GM19463 (cell line): ENCODE results near the gene MAN2B2.

Experiments used
- ATAC-seq: cut with Tn5 transposase; IDR thresholded peaks from one replicate; pipeline ENCODE4 v1.9.1; 2021; ENCODE audit warnings: mild to moderate bottlenecking, moderate library complexity; ENCODE audit not compliant: unreplicated experiment

The MAN2B2 gene

GRCh38 chr4:6566391-6567190 lies 8.4 kb upstream of the MAN2B2 start:
- no peak for ATAC-seq

GRCh38 chr4:6567218-6567617 lies 7.8 kb upstream of the MAN2B2 start:
- no peak for ATAC-seq

DNA sequence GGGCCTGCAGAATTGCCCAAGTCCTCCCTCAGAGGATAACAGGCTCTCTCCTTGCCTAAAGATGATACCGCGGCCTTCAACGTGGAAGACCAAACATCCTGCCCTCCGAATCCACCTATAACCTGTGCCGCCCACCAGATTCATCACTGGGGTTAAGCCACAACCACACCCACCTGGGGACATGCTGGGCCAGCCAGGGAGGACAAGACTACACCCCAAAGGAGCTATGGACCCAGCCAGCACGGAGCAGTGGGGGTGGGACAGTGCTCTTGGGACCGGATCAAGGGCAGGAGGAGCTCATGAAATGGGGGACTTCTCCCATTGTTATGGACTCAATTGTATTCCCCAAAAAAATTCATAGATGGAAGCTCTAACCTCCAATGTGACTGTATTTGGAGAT lies 6.8 kb upstream of the MAN2B2 start:
- no peak for ATAC-seq

GRCh38 chr4:6568689-6569332 lies 6.2 kb upstream of the MAN2B2 start:
- no peak for ATAC-seq

DNA sequence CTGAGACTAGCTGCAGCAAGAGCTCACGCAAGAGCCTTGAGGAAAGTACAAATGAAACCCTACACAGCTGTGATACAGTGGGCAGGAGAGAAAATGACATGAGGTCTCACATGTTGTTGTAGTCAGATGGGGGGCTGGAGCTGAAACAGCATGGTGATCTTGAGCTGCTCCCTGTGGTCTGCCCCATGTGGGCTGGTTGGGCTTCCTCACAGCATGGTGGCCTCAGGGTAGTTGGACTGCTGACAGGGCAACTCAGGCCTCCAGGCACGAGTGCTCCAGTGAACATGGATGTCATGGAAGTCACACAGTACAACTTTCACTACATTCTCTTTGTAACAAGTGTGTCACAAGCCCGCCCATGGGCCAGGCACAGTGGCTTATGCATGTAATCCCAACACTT lies 3.4 kb upstream of the MAN2B2 start:
- no peak for ATAC-seq

DNA sequence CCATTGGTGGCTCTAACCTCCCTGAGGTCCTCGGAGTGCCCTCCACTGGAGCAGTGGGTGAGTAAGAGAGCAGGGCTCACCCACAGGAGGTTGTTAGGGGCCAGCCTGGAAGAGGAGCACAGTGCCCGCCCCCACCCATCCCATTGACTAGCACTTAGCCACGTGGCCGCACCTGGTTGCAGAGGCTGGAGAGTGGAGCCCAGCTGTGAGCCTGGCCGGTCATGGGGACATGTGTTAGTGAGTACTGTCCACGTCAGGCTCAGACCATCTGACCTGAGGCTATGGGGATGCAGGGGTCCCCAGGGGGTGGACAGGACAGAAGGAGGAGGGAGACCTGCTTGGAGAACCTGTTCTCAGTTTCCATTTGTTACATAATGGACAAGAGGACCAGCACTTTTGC lies 1.4 kb upstream of the MAN2B2 start:
- no peak for ATAC-seq

DNA sequence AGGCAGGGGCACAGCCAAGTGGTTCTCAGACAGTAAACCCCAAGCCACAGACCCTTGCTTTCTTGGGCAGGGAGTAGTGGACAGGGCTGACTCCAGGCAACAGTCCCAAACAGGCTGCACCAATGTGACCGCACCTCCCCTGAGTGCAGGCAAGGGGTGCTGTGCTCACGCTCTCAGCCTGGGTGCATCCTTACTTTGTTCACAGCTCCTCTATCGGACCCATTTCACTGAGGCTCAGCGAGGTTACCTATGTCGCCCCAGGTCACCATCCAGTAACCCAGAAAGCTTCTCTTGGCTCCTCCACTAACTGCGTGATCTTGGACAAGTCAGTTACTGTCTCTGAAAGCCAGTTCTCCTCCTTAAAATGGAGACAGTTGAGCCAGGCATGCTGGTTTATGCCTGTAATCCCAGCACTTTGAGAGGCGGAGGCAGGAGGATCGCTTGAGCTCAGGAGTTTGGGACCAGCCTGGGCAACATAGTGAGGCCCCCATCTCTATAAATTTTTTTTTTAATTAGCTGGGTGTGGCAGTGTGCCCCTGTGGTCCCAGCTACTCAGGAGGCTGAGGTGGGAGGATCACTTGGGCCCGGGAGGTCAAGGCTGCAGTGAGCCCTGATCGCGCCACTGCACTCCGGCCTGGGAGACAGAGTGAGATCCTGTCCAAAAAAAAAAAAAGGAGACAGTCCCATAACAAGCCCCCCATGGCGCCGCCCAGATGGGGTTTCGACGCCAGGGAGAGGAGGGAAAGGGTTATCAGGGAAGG lies 823 bp upstream of the MAN2B2 start:
- ATAC-seq: no peak

- peak; percentile 1 for ATAC-seq
Observed at GRCh38 chr4:6575503-6576240, 683 bp downstream of the MAN2B2 start.

GRCh38 chr4:6576512-6576911 lies 1.5 kb downstream of the MAN2B2 start:
- no peak for ATAC-seq

- no peak for ATAC-seq
Observed at GRCh38 chr4:6576932-6577331, 1.9 kb downstream of the MAN2B2 start.

DNA sequence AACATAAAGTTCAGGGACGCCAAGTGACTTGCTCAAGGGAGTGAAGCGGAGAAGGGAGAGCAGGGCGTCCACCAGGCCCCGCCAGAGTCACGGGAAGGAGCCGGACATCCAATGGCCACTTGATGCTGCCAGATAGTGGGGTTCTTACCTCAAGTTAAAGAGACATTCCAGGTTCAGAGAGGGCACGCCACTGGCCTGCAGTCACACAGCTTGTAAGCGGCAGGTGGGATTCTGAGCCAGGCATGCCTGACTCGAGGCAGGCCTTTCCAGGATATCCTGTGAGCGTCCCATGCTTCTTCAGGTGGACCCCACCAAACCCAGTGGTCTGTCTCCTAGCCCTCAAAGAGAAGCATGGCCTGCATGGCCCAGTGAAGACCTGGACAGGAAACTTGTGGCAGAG lies 2.4 kb downstream of the MAN2B2 start:
- no peak for ATAC-seq

- ATAC-seq: no peak
Observed at GRCh38 chr4:6578221-6578620, 3.2 kb downstream of the MAN2B2 start.

- no peak for ATAC-seq
Observed at GRCh38 chr4:6580353-6580752, 5.4 kb downstream of the MAN2B2 start.

- no peak for ATAC-seq
Observed at GRCh38 chr4:6581566-6582121, 6.7 kb downstream of the MAN2B2 start.

- no peak for ATAC-seq
Observed at GRCh38 chr4:6582889-6583490, 8.0 kb downstream of the MAN2B2 start.

DNA sequence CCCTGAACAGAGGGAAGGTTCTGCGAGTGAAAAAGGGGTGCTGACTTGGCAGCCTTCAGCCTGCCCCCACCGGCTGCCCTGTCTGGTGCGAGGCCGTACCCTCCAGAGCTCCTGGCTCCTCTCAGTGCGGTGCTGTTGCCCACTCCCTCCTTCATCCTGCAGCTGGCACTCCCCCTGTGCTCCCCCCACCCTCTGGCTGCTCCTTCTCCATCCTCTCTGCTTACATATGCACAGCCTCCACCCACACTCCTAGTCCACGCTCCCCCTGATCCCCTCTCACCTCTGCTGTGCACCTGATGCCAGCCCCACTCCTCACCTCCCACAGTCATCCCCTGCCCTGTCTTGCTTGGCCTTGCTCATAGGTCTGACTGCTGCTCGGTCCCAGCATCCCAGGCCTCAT lies 9.9 kb downstream of the MAN2B2 start:
- no peak for ATAC-seq

DNA sequence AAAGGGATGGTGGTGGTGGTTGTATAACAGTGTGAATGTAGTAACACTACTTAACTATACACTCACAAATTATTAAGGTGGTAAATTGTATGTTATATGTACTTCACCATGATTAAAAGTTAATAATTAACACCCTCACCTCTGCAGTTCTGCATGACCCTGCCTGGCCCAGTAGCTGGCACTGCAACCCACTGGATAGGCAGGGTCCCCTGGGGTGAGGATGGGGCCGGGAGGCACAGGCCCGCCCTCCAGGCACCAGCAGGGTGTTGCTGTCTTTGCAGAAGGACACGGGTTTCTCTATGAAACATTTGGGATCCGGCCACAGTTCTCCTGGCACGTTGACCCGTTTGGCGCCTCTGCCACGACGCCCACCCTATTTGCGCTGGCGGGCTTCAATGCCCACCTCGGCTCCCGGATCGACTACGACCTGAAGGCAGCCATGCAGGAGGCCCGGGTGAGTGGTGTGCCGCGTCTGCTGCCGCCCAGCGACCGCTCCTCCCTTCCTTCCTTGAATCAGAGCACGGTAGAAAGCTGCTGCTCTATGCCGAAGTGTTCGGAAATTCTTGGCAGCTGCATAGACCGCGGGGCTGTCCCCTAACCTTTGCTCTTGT lies 11.8 kb downstream of the MAN2B2 start:
- no peak for ATAC-seq

DNA sequence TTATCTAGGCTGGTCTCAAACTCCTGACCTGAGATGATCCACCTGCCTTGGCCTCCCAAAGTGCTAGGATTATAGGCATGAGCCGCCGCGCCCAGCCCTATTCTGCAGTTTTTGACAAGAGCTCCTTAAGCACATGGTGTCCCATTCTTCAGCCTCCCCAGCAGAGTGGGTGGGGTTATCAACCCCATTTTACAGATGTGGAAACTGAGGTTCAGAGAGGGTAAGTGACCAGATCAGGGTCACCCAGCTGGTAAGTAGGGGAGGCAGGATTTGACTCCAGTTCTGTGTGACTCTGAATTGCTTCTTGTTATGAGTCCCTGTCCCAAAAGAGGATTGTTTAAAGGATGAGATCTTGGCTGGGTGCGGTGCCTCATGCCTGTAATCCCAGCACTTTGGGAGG lies 14.5 kb downstream of the MAN2B2 start:
- ATAC-seq: no peak

DNA sequence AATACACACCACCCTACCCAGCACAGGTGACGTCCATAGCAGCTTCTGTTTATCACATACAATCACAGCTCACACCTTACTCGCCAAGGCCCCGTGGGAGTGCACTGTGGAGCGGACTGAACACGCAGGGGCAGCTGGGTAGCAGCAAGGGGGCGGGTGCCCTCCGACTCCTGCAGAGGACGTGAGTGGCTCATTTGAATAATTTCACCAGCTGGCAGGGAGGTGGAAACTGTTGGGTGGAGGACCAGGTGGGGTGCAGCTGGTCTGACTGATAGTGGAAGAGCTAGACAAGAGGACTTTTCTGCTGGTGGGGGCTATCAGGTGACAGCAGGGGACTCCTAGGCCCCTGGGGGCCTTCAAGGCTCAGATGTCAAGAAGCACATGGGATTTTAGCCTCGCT lies 16.3 kb downstream of the MAN2B2 start:
- peak; percentile 90 for ATAC-seq

- no peak for ATAC-seq
Observed at GRCh38 chr4:6591781-6592180, 16.8 kb downstream of the MAN2B2 start.
